ENCODE data around the gene ESPNL. TPM values are rescaled to one million over a fixed set of nuclear protein-coding genes. Genes with fewer than 3 reads are reported as not detected.

Gene ESPNL
- total RNA-seq, 4 donors from 2014 or later = 0.13 to 0.29 TPM; not detected in 2

- WGBS, 2 donors = 86 to 94% methylated on average over 13 of the region's 13 CpGs
- H3K4me3 ChIP-seq (ENCODE audit: low read depth, poor library complexity, severe bottlenecking) = no peak overlapping the region
- no peak for DNase-seq (ENCODE audit: low spot score in 2 of 2)
- TF ChIP-seq POLR2A (IDR thresholded peaks at IDR 0.05) (no peak), CTCF (IDR thresholded peaks at IDR 0.05) (no peak)
- intact Hi-C loops (cut with DNase I; ENCODE audit: low total_unique reads) = no loop called here
Observed at GRCh38 chr2:238137885-238138284, 37.7 kb downstream of the ESPNL start.

- TF ChIP-seq CTCF (IDR thresholded peaks at IDR 0.05) (no peak), POLR2A (IDR thresholded peaks at IDR 0.05) (no peak)
- H3K4me3 ChIP-seq (ENCODE audit: low read depth, poor library complexity, severe bottlenecking) = no peak within 1 kb of the TSS
- 62 to 64% methylated on average over 19 to 21 of the region's 22 CpGs for WGBS, 2 donors
- intact Hi-C loops (cut with DNase I; ENCODE audit: low total_unique reads) = no loop called here
- no peak for DNase-seq (ENCODE audit: low spot score in 2 of 2)
Observed at GRCh38 chr2:238138331-238139195, 38.4 kb downstream of the ESPNL start, which contains the start of gene KLHL30. TSS of gene KLHL30 (plus strand) at chr2:238138668. CDS start at chr2:238140755, 2,087 bp downstream.

DNA sequence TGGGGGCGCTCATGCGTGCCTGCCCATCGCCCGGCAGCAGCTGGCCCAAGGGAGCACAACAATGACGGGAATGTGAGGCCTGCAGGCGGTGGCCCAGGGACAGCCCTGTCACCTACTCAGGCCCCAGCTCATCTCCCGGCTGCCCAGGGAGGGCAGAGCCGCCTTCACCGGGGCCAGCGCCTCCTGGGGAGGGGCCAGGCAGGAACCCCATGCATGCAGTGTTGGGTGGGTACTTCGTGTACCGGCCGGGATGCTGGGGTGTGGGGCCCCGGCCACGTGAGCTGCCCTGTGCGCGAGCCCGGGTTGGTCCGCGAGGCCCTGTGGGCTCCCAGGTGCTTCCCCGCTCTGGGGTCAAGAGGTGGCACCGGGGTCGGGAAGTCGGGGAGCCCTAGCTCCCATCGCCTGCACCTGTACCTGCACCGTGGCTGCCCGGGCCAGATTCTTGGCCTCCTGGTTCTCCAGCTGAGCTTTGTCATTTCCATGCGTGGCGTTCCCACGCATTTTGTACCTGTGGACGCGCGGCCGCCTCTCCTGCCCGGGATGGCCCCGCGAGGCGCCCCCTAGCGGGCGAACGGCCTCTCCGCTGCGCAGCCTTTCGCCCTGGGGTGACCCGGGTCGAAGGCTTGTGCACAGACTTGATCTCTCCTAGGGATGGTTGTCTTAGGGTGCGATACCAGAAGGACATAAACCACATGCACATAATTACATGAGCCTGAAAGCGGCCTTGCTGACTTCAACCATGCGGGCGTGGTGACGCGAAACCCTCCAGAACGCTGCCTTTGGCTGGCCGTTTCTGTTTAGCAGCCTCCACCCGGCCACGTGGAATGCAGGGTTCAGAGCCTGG, 39.3 kb downstream of the ESPNL start:
- no peak for TF ChIP-seq CTCF (IDR thresholded peaks at IDR 0.05)
- TF ChIP-seq POLR2A (IDR thresholded peaks at IDR 0.05) = no peak
- DNase-seq (ENCODE audit: low spot score in 2 of 2) = no peak
- 56 to 65% methylated on average over 48 to 54 of the region's 56 CpGs for WGBS, 2 donors
- intact Hi-C loops (cut with DNase I; ENCODE audit: low total_unique reads) = no loop called here
- H3K4me3 ChIP-seq (ENCODE audit: low read depth, poor library complexity, severe bottlenecking) = no peak overlapping the region

GRCh38 chr2:238140040-238140439, 39.9 kb downstream of the ESPNL start:
- intact Hi-C loops (cut with DNase I; ENCODE audit: low total_unique reads) = no loop called here
- H3K4me3 ChIP-seq (ENCODE audit: low read depth, poor library complexity, severe bottlenecking) = no peak overlapping the region
- WGBS, 2 donors = 80 to 85% methylated on average over 2 to 7 of the region's 7 CpGs
- TF ChIP-seq POLR2A (IDR thresholded peaks at IDR 0.05) = no peak
- no peak for TF ChIP-seq CTCF (IDR thresholded peaks at IDR 0.05)
- no peak for DNase-seq (ENCODE audit: low spot score in 2 of 2)

DNA sequence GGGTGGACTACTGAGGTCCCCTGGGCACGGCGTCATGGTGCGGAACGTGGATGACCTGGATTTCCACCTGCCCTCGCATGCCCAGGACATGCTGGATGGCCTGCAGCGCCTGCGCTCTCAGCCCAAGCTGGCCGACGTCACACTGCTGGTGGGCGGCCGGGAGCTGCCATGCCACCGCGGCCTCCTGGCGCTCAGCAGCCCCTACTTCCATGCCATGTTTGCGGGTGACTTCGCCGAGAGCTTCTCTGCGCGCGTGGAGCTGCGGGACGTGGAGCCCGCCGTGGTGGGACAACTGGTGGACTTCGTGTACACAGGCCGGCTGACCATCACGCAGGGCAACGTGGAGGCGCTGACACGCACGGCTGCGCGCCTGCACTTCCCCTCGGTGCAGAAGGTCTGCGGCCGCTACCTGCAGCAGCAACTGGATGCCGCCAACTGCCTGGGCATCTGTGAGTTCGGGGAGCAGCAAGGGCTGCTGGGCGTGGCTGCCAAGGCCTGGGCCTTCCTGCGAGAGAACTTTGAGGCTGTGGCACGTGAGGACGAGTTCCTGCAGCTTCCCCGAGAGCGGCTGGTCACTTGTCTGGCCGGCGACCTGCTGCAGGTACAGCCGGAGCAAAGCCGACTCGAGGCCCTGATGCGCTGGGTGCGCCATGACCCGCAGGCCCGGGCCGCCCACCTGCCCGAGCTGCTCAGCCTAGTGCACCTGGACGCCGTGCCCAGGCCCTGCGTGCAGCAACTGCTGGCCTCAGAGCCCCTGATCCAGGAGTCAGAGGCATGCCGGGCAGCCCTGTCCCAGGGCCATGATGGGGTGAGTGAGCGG, 40.8 kb downstream of the ESPNL start:
- DNase-seq (ENCODE audit: low spot score in 2 of 2) = no peak
- intact Hi-C loops (cut with DNase I; ENCODE audit: low total_unique reads) = no loop called here
- H3K4me3 ChIP-seq (ENCODE audit: low read depth, poor library complexity, severe bottlenecking) = no peak overlapping the region
- TF ChIP-seq CTCF (IDR thresholded peaks at IDR 0.05) (no peak), POLR2A (IDR thresholded peaks at IDR 0.05) (no peak)
- WGBS, 2 donors = 89 to 92% methylated on average over 42 to 60 of the region's 60 CpGs

All from lower leg skin (tissue), 4 donors.